GM06990 (cell line): ENCODE data around the gene SNRNP200.

ENCODE experiments used
- DNase-seq: peaks from one replicate; pipeline ENCODE4 v3.0.0-alpha.2; 2011; ENCODE audit not compliant: insufficient read length; ENCODE audit errors: extremely low read depth
- H3K27me3 ChIP-seq: replicated peaks from 2 replicates; pipeline ENCODE4 v1.6.0; 2011; ENCODE audit warnings: low read length; ENCODE audit not compliant: control insufficient read depth, insufficient read depth
- H3K36me3 ChIP-seq: 2 replicates; pipeline ENCODE4 v1.5.1; 2011; ENCODE audit warnings: low read length; ENCODE audit not compliant: control insufficient read depth, insufficient read depth
- H3K4me3 ChIP-seq: replicated peaks from 2 replicates; pipeline ENCODE4 v1.5.1; 2011; ENCODE audit warnings: low read depth, mild to moderate bottlenecking, control low read depth, low read length
- CTCF ChIP-seq: IDR thresholded peaks from 2 replicates; pipeline ENCODE4 v1.5.1; 2011; ENCODE audit warnings: low read length, control low read depth, mild to moderate bottlenecking, inconsistent platforms; ENCODE audit not compliant: insufficient read depth, poor library complexity, severe bottlenecking

SNRNP200 gene

DNA sequence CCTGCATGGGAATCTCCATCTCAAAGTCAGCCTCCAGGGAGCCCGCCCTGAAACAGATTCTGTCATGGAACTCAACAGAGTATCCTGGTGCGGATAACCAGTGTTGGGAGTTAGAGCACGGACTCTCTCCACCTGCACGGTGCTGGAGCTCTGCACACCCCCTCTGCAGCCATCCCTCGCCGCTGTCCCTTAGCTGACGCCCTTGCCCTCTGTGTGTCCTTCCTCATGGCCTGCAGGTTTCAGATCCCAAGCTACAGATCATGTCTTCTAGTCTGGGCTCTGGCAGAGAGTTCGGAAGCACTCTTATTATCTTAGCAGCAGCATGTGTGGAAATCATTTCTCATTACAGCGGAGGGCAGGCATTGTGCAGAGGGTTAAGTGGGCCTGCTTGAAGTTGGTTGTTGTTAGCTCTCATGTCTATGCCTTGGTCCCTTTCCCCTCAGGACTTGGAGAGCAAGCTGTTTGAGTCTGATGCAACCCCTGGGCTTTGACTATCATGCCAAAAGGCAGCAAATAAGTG, 65.5 kb downstream of the SNRNP200 start:
- TF ChIP-seq CTCF = no peak
- Histone ChIP-seq H3K4me3 (no peak overlapping the region), H3K27me3 (no peaks in the 10 kb centered on the region), H3K36me3 (peaks cover 1% of the 10 kb centered on the region; the same call in 1 of the 2 replicates)
- DNase-seq = no peak

- no peak for DNase-seq
- H3K27me3 ChIP-seq = no peaks in the 10 kb centered on the region
- H3K36me3 ChIP-seq = peaks cover 1% of the 10 kb centered on the region; the same call in 1 of the 2 replicates
- H3K4me3 ChIP-seq = no peak overlapping the region
- TF ChIP-seq CTCF = no peak
Measured at GRCh38 chr2:96239091-96239490, 66.3 kb downstream of the SNRNP200 start.

DNA sequence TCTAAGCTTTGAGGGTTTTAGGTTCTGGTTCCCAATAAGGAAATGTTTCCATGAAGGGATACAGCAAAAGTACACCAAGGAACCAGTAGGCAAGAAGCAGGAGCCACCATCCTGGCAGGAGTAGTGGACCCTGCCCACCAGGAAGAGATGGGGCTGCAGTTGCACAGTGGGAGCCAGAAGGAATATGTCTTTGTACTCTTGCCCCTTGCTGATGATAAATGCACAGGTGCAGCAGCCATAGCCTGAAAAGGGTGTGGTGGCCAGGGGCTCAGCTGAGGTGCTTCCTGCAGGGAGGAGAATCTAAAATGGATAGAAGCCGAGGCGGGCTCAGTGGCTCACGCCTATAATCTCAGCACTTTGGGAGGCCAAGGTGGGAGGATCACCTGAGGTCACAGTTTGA, 67.1 kb downstream of the SNRNP200 start:
- H3K36me3 ChIP-seq = peaks cover 1% of the 10 kb centered on the region; the same call in 1 of the 2 replicates
- no peak overlapping the region for H3K4me3 ChIP-seq
- no peaks in the 10 kb centered on the region for H3K27me3 ChIP-seq
- no peak for TF ChIP-seq CTCF
- no peak for DNase-seq

- no peak overlapping the region for H3K4me3 ChIP-seq
- TF ChIP-seq CTCF = no peak
- DNase-seq = no peak
- no peaks in the 10 kb centered on the region for H3K27me3 ChIP-seq
- H3K36me3 ChIP-seq = peaks cover 1% of the 10 kb centered on the region; the same call in 1 of the 2 replicates
Measured at GRCh38 chr2:96236882-96237281, 68.5 kb downstream of the SNRNP200 start.

- H3K36me3 ChIP-seq = no peaks in the 10 kb centered on the region
- DNase-seq = peak; percentile 64
- peak; percentile 53 for TF ChIP-seq CTCF
- no peaks in the 10 kb centered on the region for H3K27me3 ChIP-seq
- no peak overlapping the region for H3K4me3 ChIP-seq
Measured at GRCh38 chr2:96233880-96234316, 71.4 kb downstream of the SNRNP200 start.

- H3K27me3 ChIP-seq = no peaks in the 10 kb centered on the region
- TF ChIP-seq CTCF = no peak
- DNase-seq = no peak
- no peak overlapping the region for H3K4me3 ChIP-seq
- H3K36me3 ChIP-seq = no peaks in the 10 kb centered on the region
Measured at GRCh38 chr2:96233436-96233835, 71.9 kb downstream of the SNRNP200 start.
